NCI-H2029 treated with DMSO at 0.1 percent for 48 hours (cell line): ENCODE data around the gene CDH7.

Experiments used
- DNase-seq: peaks from one replicate; lab custom pipeline; 2025; lab: John Stamatoyannopoulos, UW

Gene CDH7

GRCh38 chr18:65750389-65751154, at the start of gene CDH7:
CDH7 (plus strand) TSS chr18:65751012; CDS start chr18:65762843, 11,831 bp downstream.
- DNase-seq, result no peak

GRCh38 chr18:65704046-65704445, 46.8 kb upstream of the CDH7 start:
- no peak for DNase-seq

GRCh38 chr18:65706646-65707045, 44.2 kb upstream of the CDH7 start:
- no peak for DNase-seq

- DNase-seq, result no peak
Measured at GRCh38 chr18:65711493-65711892, 39.3 kb upstream of the CDH7 start.

GRCh38 chr18:65721619-65722018, 29.2 kb upstream of the CDH7 start:
- DNase-seq, result no peak

GRCh38 chr18:65725251-65726050, 25.4 kb upstream of the CDH7 start:
- no peak for DNase-seq

GRCh38 chr18:65735155-65735554, 15.7 kb upstream of the CDH7 start:
- DNase-seq, result no peak

GRCh38 chr18:65737471-65737955, 13.3 kb upstream of the CDH7 start:
- no peak for DNase-seq

GRCh38 chr18:65746936-65747335, 3.9 kb upstream of the CDH7 start:
- no peak for DNase-seq

- DNase-seq, result no peak
Measured at GRCh38 chr18:65748321-65748720, 2.5 kb upstream of the CDH7 start.

- DNase-seq, result no peak
Measured at GRCh38 chr18:65749841-65750240, 971 bp upstream of the CDH7 start.

- no peak for DNase-seq
Measured at GRCh38 chr18:65751155-65752085, 608 bp downstream of the CDH7 start.

GRCh38 chr18:65752625-65753325, 2.0 kb downstream of the CDH7 start:
- DNase-seq, result no peak

GRCh38 chr18:65753520-65753919, 2.7 kb downstream of the CDH7 start:
- DNase-seq, result no peak

GRCh38 chr18:65754121-65754520, 3.3 kb downstream of the CDH7 start:
- DNase-seq, result no peak

GRCh38 chr18:65755616-65756015, 4.8 kb downstream of the CDH7 start:
- DNase-seq, result no peak

- DNase-seq, result no peak
Measured at GRCh38 chr18:65760457-65760856, 9.6 kb downstream of the CDH7 start.

GRCh38 chr18:65761636-65762295, 11.0 kb downstream of the CDH7 start:
- DNase-seq, result no peak

- no peak for DNase-seq
Measured at GRCh38 chr18:65762556-65762955, 11.7 kb downstream of the CDH7 start.

- no peak for DNase-seq
Measured at GRCh38 chr18:65767406-65767805, 16.6 kb downstream of the CDH7 start.
